Lower lobe of right lung (tissue), 2 donors: ENCODE measurements around the gene SBNO1. TPM values are rescaled to one million over a fixed set of nuclear protein-coding genes. Genes with fewer than 3 reads are reported as not detected.
"Not testable (repeated sequence)": the region's sequence is repeated elsewhere in the genome, so short reads cannot be mapped to it uniquely, and the experiment has no call there.

Experiments used
- ATAC-seq, 2 donors: fragments of 200-7000 bp; cut with Tn5 transposase; one replicate each; pipeline ENCODE4 v1.9.1; 2020 to 2022; ENCODE audit warnings: mild to moderate bottlenecking in 2 of 2, moderate library complexity in 2 of 2
- DNase-seq: peaks from one replicate; pipeline ENCODE4 v3.0.0-alpha.2; 2020
- H3K27ac ChIP-seq: fragments of 200-600 bp; one replicate; pipeline ENCODE4 v1.8.0; 2022
- H3K27me3 ChIP-seq: fragments of 200-600 bp; one replicate; pipeline ENCODE4 v1.8.0; 2022; ENCODE audit warnings: low read depth
- H3K36me3 ChIP-seq: fragments of 200-600 bp; one replicate; pipeline ENCODE4 v1.8.0; 2022; ENCODE audit warnings: mild to moderate bottlenecking
- H3K4me1 ChIP-seq: fragments of 200-600 bp; one replicate; pipeline ENCODE4 v1.8.0; 2022
- H3K4me3 ChIP-seq: fragments of 200-600 bp; one replicate; pipeline ENCODE4 v1.8.0; 2022; ENCODE audit warnings: mild to moderate bottlenecking
- H3K9me3 ChIP-seq: fragments of 200-600 bp; one replicate; pipeline ENCODE4 v1.8.0; 2022
- intact Hi-C: fragments of 100-400 bp; cut with DNase I; formaldehyde crosslinking; loops from one replicate; pipeline ENCODE4 v1.11.0; 2022
- long read RNA-seq: library from polyadenylated mRNA; unstranded; transcript quantifications from one replicate; pipeline ENCODE4 v2.0.0, GENCODE V29; 2021
- total RNA-seq: library from RNA; stranded (reverse); fragmentation: NEBNext Ultra II Directional; extraction: Animal tissue kit (Norgen Biotek cat#: 25700); gene quantifications from one replicate; pipeline ENCODE4 v1.2.1, GENCODE V29; 2021
- TF ChIP-seq, protein P1 (sequence below): fragments of 200-600 bp; IDR thresholded peaks from one replicate; pipeline ENCODE4 v1.8.0; 2022; ENCODE audit warnings: antibody characterized with exemption, mild to moderate bottlenecking
- donor health status: DM: no; HTN: yes; CAD: no; lungs with severe emphysema.

SBNO1 gene
- total RNA-seq, result 28.2 TPM
- long read RNA-seq, partial matches to known transcripts, result 39 of 54 reads
- long read RNA-seq, other reads (novel, unspliced or antisense), result 15 of 54 reads

DNA sequence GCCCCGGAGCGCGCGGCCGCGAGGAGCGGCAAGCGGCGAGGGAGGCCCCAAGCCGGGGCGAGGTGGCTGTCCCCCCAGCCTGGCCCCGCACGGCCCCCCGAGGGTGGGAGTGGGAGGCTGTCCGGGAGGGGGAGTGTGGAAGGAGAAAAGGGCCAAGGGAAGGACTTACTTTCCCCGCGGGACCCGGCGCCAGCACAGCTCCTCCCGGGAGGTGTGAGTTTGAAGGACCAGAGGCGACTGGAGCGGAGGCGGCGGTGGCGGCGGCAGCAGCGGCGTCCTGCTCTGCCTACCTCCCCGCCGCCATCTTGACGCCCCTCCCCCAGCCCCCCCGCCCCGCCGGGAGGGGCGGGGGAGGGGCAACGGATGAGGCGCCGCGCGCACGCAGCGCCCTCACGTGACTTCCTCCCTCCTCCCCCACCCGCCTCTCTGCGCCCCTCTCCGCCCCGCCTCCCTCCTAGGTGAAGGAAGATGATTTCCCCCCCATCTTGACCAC lies at the start of gene SBNO1:
Gene SBNO1, minus strand, starts transcription at position 316 of the 493 bp plus-strand sequence. CDS start 14,406 bp downstream, outside the sequence.
- H3K27ac ChIP-seq, result peak within 1 kb of the TSS; percentile 91
- H3K9me3 ChIP-seq, result no peaks in the 10 kb centered on the region
- peaks cover 26% of the 10 kb centered on the region for H3K4me1 ChIP-seq
- intact Hi-C loops, result no loop called here
- DNase-seq (peak; percentile 91), ATAC-seq (peak; percentile 92 to 97)
- TF ChIP-seq, protein P1, sequence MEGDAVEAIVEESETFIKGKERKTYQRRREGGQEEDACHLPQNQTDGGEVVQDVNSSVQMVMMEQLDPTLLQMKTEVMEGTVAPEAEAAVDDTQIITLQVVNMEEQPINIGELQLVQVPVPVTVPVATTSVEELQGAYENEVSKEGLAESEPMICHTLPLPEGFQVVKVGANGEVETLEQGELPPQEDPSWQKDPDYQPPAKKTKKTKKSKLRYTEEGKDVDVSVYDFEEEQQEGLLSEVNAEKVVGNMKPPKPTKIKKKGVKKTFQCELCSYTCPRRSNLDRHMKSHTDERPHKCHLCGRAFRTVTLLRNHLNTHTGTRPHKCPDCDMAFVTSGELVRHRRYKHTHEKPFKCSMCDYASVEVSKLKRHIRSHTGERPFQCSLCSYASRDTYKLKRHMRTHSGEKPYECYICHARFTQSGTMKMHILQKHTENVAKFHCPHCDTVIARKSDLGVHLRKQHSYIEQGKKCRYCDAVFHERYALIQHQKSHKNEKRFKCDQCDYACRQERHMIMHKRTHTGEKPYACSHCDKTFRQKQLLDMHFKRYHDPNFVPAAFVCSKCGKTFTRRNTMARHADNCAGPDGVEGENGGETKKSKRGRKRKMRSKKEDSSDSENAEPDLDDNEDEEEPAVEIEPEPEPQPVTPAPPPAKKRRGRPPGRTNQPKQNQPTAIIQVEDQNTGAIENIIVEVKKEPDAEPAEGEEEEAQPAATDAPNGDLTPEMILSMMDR, result no peak
- no peaks in the 10 kb centered on the region for H3K36me3 ChIP-seq
- no peaks in the 10 kb centered on the region for H3K27me3 ChIP-seq
- H3K4me3 ChIP-seq, result peak within 1 kb of the TSS; percentile 91

DNA sequence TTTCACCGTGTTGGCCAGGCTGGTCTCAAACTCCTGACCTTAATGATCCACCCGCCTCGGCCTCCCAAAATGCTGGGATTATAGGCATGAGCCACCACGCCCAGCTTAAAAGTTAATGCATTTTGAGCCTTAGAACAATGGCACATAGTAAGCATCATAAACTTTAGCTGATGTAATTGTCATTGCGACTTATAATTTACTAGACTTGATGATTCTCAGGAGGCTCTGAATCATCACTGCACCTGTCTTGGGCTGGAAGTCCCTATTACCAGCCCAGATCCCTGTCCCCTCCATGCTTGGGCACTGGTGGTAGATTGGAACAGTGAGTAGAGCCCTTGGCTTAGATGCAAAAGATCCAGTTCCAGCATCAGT lies 45.4 kb upstream of the SBNO1 start:
- DNase-seq, result no peak
- H3K36me3 ChIP-seq, result peaks cover 66% of the 10 kb centered on the region
- intact Hi-C loops, result no loop called here
- TF ChIP-seq, protein P1, result no peak
- no peaks in the 10 kb centered on the region for H3K4me1 ChIP-seq
- H3K27me3 ChIP-seq, result no peaks in the 10 kb centered on the region
- H3K4me3 ChIP-seq, result no peak overlapping the region
- H3K9me3 ChIP-seq, result no peaks in the 10 kb centered on the region
- no peak for ATAC-seq
- no peak overlapping the region for H3K27ac ChIP-seq

DNA sequence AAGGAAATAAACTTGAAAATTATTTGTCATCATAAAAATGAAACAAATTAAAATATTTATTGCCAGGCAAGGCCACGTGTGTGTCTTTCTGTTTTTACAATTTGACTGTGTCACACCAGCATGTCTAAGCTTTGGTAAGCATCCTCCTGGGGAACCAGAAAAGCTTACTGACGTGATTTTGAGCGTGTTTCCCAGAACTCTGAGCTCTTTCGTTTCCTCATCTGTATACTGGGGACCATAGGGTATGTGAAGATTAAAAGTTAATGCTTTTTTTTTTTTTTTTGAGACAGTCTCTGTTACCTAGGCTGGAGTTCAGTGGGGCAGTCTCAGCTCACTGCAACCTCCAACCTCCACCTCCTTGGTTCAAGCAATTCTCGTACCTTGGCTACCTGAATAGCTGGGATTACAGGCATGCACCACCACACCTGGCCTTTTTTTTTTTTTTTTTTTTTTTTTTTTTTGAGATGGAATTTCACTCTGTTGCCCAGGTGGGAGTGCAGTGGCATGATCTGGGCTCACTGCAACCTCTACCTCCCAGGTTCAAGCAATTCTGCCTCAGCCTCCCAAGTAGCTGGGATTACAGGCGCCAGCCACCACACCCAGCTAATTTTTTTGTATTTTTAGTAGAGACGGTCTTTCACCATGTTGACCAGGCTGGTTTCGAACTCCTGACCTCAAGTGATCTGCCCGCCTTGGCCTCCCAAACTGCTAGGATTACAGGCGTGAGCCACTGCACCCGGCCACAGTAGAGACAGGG lies 44.8 kb upstream of the SBNO1 start:
- H3K4me1 ChIP-seq, H3K9me3 ChIP-seq, intact Hi-C loops, H3K27ac ChIP-seq, H3K27me3 ChIP-seq, DNase-seq, H3K4me3 ChIP-seq, ATAC-seq: not testable (repeated sequence)
- peaks cover 66% of the 10 kb centered on the region for H3K36me3 ChIP-seq

DNA sequence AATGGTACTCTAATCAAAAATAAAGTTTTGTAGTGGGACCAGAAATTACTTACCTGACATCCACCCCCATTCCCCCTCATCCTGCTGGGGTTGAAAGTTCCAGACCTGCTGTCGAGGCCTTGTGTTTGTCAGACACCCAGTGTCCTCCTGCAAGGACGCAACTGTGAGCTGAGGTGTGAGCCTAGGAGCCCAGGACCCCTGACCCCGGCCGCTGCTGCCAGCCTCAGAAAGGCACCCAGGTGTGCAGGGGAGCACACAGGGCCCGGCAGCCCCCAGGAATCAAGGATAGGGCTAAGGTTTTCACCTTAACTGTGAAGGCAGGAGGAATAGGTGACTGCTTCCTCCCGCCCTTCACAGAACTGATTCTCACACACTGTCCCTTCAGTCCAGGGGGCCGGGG lies 44.0 kb upstream of the SBNO1 start:
- not testable (repeated sequence) for ATAC-seq
- H3K36me3 ChIP-seq, result peaks cover 75% of the 10 kb centered on the region

DNA sequence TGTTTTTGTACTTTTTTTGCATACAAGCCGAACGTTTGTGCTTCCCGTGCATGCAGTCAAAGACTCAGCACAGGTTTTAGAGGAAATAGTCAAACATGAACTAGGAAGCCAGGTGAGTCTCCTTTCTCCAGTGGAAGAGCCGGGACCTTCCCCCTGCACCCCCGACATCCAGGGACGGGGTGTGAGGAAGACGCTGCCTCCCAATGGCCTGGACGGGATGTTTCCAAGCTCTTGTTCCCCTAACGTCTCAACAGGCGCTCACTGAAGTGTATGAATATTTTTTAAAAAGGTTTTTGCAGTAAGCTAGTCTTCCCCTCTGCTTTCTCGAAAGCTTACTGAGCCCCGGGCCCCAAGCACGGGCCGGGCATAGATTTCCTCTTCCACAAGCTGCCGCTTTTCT lies 43.3 kb upstream of the SBNO1 start:
- peaks cover 80% of the 10 kb centered on the region for H3K36me3 ChIP-seq
- intact Hi-C loops, H3K27ac ChIP-seq, H3K9me3 ChIP-seq, H3K27me3 ChIP-seq, H3K4me3 ChIP-seq, ATAC-seq, DNase-seq, H3K4me1 ChIP-seq: not testable (repeated sequence)

More for the DNA sequence above, 44.0 kb upstream of the SBNO1 start:
- H3K27ac ChIP-seq, H3K9me3 ChIP-seq, H3K4me3 ChIP-seq, H3K27me3 ChIP-seq, H3K4me1 ChIP-seq, DNase-seq, intact Hi-C loops: not testable (repeated sequence)

DNA sequence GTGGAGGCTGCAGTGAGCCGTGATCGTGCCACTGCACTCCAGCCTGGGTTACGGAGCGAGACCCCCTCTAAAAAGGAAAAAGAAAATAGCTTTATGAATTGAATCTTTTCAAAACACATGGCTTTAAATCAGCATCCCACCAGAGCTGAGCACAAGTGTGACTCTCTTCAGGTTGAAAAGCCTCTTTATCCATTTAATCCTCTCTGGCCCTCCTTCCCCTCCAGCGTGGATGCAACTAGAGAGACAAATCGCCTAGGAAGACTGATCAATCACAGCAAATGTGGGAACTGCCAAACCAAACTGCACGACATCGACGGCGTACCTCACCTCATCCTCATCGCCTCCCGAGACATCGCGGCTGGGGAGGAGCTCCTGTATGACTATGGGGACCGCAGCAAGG lies 42.6 kb upstream of the SBNO1 start:
- ATAC-seq, H3K4me3 ChIP-seq, DNase-seq, H3K27me3 ChIP-seq, H3K9me3 ChIP-seq, H3K27ac ChIP-seq, intact Hi-C loops, H3K4me1 ChIP-seq: not testable (repeated sequence)
- peaks cover 80% of the 10 kb centered on the region for H3K36me3 ChIP-seq

DNA sequence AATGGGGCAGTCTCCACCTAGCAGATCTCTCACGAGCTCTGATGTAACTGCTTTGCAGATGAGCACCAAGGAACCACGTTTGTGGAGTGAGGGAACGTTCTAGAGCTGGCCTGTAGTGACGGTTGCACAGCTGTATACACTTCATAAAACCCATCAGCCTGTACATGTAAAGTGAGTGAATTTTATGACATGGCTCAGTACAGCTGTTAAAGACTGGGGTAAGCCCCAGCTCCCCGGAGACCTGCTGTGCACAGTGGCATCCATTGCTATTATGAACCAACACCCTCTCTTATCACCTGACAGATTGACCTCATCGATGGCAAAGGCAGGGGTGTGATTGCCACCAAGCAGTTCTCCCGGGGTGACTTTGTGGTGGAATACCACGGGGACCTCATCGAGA lies 39.9 kb upstream of the SBNO1 start:
- H3K27ac ChIP-seq, result no peak overlapping the region
- no peak for DNase-seq
- TF ChIP-seq, protein P1, result no peak
- H3K36me3 ChIP-seq, result peaks cover 88% of the 10 kb centered on the region
- H3K27me3 ChIP-seq, result no peaks in the 10 kb centered on the region
- intact Hi-C loops, result no loop called here
- ATAC-seq, result no peak
- H3K9me3 ChIP-seq, result no peaks in the 10 kb centered on the region
- H3K4me1 ChIP-seq, result peaks cover 6% of the 10 kb centered on the region
- no peak overlapping the region for H3K4me3 ChIP-seq
